ENCODE results near the gene LRRK1.
A peak's percentile ranks its signal among the peaks of the same experiment; 100 is the strongest.

Gene LRRK1

GRCh38 chr15:100918690-100919480, at the start of gene LRRK1:
Gene LRRK1, plus strand, starts transcription at chr15:100919357. Its CDS starts 5,276 bp downstream, at chr15:100924633.
- H3K9me3 ChIP-seq (ENCODE audit: severe bottlenecking), result no peaks in the 10 kb centered on the region
- peak within 1 kb of the TSS; percentile 56 for H3K27ac ChIP-seq
- TF ChIP-seq CTCF (IDR thresholded peaks at IDR 0.05; ENCODE audit: low read depth, low read length), result no peak
- peak; percentile 26 for DNase-seq
- peak within 1 kb of the TSS; percentile 68 for H3K4me3 ChIP-seq (ENCODE audit: low read depth, low read length)
- no peaks in the 10 kb centered on the region for H3K36me3 ChIP-seq
- H3K27me3 ChIP-seq (ENCODE audit: insufficient read depth, low read depth, severe bottlenecking), result no peaks in the 10 kb centered on the region

GRCh38 chr15:100873029-100873677, 46.0 kb upstream of the LRRK1 start:
- Histone ChIP-seq H3K27me3 (ENCODE audit: insufficient read depth, low read depth, severe bottlenecking) (no peaks in the 10 kb centered on the region), H3K36me3 (no peaks in the 10 kb centered on the region), H3K9me3 (ENCODE audit: severe bottlenecking) (peaks cover 2% of the 10 kb centered on the region), H3K4me3 (ENCODE audit: low read depth, low read length) (no peak overlapping the region), H3K27ac (no peak overlapping the region)
- peak; percentile 76 for DNase-seq
- TF ChIP-seq CTCF (IDR thresholded peaks at IDR 0.05; ENCODE audit: low read depth, low read length), result peak; percentile 75

GRCh38 chr15:100875495-100875894, 43.7 kb upstream of the LRRK1 start:
- Histone ChIP-seq H3K27me3 (ENCODE audit: insufficient read depth, low read depth, severe bottlenecking) (no peaks in the 10 kb centered on the region), H3K9me3 (ENCODE audit: severe bottlenecking) (no peaks in the 10 kb centered on the region), H3K4me3 (ENCODE audit: low read depth, low read length) (no peak overlapping the region), H3K27ac (no peak overlapping the region), H3K36me3 (no peaks in the 10 kb centered on the region)
- no peak for DNase-seq
- TF ChIP-seq CTCF (IDR thresholded peaks at IDR 0.05; ENCODE audit: low read depth, low read length), result no peak

- Histone ChIP-seq H3K27me3 (ENCODE audit: insufficient read depth, low read depth, severe bottlenecking) (no peaks in the 10 kb centered on the region), H3K27ac (no peak overlapping the region), H3K9me3 (ENCODE audit: severe bottlenecking) (no peaks in the 10 kb centered on the region), H3K36me3 (no peaks in the 10 kb centered on the region), H3K4me3 (ENCODE audit: low read depth, low read length) (no peak overlapping the region)
- no peak for DNase-seq
- TF ChIP-seq CTCF (IDR thresholded peaks at IDR 0.05; ENCODE audit: low read depth, low read length), result no peak
Observed at GRCh38 chr15:100875976-100876375, 43.2 kb upstream of the LRRK1 start.

- TF ChIP-seq CTCF (IDR thresholded peaks at IDR 0.05; ENCODE audit: low read depth, low read length), result no peak
- Histone ChIP-seq H3K9me3 (ENCODE audit: severe bottlenecking) (no peaks in the 10 kb centered on the region), H3K27ac (no peak overlapping the region), H3K4me3 (ENCODE audit: low read depth, low read length) (no peak overlapping the region), H3K36me3 (no peaks in the 10 kb centered on the region), H3K27me3 (ENCODE audit: insufficient read depth, low read depth, severe bottlenecking) (no peaks in the 10 kb centered on the region)
- DNase-seq, result peak; percentile 19
Observed at GRCh38 chr15:100877551-100877950, 41.6 kb upstream of the LRRK1 start.
